Left kidney (tissue), 2 donors: ENCODE data around the gene DOK7. TPM values are rescaled to one million over a fixed set of nuclear protein-coding genes. Genes with fewer than 3 reads are reported as not detected.

Experiments used
- DNase-seq: peaks from one replicate; pipeline ENCODE4 v3.0.0-alpha.2; 2013
- polyA plus RNA-seq: library from polyadenylated mRNA; unstranded; fragments of 120-200 nt; gene quantifications from one replicate; pipeline ENCODE4 v1.2.1, GENCODE V29; 2013; ENCODE audit not compliant: insufficient read length

The DOK7 gene
- polyA plus RNA-seq, 1 donor = 1.5 TPM

DNA sequence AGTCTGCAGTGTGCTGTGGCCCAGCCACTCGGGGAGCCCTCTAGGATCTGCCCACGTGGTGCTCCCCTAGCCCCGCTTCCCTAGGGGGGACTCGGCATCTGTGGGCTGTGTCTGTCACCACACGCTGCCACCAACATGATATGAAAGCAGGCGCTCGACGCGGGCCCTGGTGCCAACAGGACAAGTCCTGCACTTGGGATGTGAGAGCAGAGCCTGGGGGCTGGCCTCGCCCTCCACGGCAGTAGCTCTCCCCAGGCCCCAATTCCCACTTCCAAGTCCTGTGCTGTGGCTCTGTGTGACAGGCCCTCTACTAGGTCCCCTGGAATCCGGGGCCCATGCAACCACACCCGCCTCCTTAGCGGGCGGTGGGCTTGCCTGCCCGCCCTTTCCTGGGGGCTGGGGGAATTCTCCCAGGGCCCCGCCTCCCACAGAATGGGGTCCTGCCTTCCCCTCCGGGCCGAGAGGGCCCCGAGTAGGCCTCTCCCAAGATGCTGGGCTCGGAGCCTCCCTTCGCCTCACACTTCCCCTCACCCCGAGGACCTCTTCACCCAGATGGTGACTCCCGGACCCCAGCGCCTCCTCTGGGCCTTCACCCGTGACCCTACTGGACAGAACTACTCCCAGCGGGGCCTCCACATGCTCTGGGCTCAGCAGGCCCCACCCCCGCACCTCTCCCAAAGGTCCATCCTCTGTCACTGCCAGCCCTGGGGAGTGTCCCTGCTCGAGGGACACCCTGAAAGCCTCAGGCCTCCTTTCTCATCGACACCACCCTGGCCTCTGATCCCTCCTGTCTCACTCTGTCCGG is 57.9 kb downstream of the DOK7 start:
- no peak for DNase-seq

DNA sequence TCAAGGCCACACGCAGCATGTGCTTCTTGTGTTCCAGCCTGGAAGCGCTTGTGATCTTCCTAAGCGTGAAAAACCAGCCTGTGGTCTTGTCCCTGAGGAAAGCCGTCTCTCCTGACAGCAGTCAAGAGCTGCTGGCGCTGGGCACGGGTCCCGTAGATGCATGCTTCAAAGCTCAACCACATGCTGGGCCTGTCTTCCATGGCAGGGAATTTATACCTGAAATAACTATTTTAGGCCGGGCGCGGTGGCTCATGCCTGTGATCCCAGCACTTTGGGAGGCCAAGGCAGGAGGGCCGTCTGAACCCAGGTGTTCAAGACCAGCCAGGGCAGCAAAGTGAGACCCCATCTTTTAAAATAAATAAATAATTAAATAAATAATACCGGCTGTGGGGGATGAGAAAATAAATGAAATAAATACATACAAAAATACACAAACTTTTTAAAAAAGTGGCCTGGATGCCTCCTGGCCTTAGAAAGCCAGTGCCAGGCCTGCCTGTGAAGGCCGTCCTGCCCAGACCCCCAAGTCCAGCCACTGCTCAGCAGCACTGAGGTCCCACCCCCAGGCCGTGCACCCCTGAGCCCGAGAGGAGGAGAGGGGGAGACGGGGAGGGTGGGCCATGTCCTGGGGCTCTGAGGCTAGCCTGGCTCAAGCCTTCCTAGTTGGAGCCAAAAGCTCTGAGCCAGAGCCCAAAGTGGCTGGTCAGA is 58.7 kb downstream of the DOK7 start:
- DNase-seq = no peak

DNA sequence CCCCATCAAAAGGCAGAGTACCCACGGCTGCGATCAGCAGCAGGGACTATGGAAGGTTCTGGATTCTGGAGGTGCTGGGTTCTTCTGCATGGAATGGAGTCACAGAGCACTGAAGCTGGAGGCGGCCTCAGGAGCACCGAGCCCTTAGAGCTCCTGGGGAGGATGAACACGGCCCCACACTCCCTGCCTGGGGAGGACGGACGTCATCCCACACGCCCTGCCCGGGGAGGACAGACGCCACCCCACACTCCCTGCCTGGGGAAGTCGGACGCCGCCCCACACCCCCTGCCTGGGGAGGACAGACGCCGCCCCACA is 59.2 kb downstream of the DOK7 start:
- no peak for DNase-seq

DNA sequence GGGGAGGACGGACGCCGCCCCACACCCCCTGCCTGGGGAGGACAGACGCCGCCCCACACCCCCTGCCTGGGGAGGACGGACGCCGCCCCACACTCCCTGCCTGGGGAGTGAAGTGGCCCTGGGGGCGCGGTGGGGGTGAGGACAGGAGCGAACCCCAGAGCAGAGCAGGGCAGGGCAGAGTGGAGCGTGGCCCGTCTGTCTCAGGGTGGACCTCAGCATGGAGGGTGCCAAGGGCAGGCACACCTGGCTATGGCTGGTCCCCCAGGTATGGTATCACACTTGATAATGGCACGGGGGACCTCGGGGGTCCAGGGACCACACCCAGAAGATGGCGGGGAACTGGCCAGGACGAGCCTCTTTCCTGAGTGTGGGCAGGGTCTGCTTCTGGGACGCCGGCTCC is 59.5 kb downstream of the DOK7 start:
- no peak for DNase-seq

DNA sequence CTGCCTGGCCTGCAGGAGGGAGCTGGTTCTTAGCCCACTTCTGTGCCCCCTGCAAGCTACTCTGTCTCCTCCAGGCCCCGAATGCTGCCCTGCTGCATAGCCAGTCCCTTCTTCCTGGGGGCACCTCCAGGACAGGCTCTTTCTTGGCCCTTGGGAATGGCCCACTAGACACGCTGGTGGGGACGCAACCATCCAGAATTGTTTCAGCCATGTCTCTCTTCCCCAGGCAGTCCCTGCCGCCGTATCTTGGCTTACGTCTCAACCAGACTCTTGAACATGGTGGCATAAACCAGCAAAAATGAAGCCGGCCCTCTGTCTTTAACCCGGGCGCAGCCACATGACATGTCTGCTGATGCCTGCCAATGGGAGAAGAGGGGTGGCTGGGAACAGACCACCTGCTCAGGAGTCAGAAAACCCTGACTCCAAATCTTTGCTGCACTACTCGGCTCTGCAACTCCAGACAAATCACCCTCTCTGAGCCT is 60.1 kb downstream of the DOK7 start:
- DNase-seq = no peak

DNA sequence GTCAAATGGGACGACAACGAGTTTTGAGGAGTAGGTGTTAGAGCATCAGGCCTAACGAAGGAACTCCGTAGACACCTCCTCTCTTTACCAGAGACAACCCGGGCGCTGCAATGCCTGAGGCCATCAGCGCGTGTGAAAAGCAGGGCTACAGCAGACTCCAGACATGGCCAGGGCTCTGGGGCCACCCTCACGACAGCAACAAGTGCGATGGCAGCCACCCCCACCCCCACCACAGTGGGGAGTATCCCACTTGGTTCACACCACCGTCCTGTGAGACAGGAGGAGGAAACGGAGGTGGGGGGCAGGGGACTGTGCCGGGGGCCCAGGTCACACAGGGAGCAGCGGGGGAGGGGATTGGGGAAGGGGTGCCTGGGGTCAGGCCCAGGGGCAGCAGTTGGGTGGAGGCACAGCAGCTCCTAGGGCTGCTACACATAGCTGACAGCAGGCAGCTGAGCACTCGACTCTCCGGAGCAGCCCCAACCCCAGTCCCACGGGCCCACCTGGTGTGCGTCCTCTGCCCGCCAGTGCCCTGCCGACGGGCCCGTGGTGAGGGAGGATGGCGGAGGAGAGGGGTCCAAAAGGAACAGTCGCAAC is 60.6 kb downstream of the DOK7 start:
- DNase-seq = no peak

DNA sequence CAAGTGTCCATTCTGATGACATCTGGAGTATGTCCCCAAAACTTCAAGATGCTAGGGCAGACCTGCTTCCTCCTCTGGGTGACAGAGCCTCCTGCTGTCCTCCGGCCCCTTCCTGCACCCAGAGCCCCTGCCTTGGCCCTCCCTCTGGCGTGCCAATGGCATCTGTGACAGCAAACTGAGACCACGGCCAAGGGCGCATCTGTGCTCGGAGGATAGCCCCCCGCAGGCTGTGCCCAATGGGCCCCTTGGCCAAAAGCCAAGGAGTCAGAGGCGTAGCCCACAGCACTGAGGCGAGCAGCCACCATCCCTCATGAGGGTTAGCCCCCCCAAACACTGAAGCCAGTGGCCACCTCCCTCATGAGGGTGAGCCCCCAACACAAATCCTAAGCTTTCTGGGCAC is 61.2 kb downstream of the DOK7 start:
- DNase-seq = no peak

DNA sequence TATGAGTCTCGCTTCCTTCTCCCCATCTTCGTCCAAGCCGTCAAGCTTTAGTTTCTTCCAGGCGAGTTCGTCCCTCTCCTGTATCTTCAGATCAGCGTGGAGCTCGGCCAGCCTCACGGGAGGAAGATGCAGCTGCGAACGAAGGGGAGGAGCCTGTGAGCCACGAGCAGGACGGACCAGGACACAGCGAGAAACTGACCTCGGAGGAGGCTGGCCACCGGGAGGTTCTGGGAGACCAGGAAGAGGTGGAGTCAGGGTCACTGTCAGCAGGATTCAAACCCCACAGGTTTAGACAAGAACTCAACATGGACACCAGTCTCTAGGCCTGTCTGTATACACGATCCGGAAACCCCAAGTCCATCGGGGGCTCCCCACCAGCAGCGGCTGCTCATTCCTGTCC is 61.8 kb downstream of the DOK7 start:
- no peak for DNase-seq

DNA sequence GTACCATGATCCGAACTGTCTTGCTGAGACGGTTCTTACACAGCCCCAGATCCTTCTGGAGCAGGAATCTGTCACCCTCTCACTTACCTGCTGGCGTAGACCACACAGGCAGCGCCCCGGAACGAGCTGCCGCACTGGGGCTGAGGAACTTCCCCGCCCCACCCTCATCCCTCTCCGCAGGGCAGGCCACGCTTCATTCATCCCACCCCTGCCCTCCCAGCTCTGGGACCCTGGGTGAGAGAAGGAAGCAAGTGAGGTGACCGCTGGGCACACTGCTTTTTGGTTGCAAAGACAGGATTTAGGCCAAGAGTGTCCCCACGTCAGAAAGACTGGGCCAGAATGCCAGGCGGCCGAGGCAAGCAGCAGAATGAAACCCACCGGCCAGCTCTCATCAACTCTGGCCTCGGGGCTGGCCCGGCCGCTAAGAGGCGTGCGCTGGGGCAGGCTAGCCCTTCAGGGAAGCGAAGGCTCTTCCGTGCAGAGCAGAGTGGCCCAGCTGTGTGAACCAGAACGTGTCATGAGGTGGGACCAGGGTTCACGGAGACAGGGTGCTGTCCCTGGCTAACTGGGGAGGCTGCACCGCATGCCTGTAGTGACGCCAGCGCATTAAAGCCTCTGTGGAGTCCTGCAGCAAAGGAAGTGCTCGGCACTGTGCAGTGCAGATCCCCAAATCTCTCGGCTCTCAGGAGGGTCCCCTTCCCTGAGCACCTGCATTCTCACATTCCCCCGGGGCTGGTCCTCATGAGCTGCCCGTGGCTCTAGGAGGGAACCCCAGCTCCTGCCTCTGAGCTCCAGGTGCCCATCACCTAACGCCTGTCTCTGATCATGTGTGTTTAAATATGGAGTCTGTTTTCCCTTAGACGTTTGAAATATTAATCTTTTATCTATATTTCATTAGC is 62.7 kb downstream of the DOK7 start:
- DNase-seq = no peak

DNA sequence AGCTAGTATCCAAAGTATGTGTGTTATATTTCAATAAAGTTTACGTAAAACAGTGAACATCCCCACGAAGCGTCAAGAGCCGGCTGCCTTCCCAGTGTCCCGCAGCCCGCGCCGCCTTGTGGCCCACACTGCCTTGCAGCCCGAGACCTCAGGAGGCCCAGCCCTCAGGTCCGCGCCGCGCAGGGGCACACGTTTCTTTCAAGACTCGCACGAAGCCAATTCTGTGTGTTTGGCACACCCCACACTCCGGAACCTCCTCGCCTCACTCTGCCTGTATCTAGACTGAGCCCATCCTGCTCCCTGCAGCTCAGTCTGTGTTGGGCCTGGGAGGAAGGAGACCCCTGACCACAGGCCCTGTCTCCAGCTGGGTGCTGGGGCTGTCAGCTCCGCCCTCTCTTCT is 63.4 kb downstream of the DOK7 start:
- DNase-seq = no peak

DNA sequence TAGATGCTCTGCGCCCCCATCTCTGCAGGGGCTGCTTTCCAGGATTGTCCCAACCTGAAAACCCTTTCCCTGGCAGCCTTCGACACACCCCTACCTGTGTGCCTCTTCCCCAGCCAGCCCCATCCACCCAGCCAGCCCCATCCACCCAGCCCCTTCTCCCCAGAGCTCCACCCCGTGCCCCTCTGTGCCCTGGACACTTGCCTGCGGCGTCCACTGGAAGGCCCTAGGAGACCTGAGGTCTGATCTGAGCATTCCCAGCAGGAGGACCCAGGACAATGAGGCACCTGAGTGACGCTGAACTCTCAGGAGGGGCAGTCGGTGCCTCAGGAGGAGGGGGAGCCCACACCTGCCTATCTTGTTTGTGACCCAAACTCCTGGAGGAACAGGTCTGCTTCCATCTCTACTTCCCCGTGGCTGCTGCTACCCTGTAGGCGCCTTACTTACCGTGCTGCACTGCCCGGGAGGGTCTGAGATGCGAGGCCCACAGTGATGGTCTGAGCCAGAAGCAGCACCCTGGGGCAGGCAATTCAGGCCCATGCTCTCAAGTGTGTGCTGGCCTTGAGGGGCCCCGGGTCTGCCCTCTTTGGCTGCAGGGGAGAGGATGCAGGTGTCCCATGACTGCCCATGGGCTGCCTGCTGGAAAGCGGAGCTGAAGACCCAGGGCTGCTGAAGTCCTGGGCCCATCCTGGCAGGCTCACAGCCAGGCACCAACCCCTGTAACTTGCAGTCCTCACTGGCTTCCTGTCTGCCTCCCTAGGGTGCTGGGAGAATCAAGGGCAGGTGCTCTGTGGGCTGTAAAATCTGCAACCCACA is 64.2 kb downstream of the DOK7 start:
- no peak for DNase-seq

DNA sequence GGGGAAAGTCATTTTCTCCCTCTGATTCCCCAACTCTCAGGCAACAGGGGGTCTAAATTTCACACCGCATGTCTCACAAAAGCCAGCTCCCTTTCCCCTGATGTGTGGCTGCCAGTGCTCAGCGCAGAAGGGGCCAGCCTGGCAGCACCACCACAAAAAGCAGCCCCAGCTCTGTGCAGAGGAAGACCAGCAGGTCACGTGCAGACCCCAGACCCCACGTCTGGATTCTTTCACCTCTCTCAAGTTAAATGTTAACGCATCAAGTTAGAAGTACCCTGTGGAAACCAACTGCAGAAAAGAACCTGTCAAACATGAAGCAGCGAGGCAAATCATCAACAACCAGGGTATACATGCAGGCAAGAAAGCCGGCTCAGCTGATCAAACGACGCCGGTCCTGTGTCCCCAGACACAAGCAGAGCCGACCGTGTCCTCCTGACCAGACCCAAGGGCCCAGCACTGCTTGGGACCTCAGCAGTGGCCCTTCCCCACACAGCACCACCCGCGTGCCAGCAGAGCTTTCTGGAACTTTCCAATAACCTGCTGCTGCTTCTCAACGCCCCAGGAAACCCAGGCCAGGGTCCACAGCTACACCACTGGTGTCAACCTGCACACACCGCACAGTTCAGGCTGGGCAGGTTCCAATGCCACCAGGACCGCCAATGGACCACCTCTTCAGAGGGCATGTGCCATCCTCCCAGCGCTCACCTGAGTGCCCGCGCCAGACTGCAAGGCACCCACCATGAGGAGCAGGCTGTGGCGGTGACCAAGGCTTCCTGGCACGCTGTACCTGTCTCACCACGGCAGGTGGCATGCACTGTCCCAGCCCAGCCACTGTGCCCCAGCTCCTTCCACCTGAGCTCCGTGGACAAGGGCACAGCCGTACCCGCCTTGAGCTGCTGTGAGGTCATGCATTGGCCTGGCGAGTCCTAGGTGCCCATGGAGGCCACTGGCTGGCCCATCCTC is 65.1 kb downstream of the DOK7 start:
- no peak for DNase-seq

DNA sequence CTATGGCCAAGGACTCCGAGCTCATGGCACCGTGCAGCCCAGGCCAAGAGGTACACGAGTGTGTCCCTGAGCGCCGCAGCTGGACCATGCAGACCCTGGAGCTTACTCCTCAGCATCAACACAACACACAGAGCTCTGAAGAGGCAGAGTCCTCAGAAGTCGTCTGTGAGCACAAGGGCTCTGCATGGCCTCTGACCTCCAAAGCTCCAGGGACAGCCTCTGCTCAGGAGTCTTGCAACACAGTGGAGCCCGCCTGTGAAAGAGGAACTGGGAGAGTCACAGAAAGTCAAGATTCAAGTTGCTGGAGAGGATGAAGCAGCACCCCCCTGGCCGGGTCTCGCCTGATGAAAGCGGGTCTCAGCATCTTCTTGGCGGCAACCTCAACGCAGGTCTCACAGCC is 66.3 kb downstream of the DOK7 start:
- DNase-seq = no peak

DNA sequence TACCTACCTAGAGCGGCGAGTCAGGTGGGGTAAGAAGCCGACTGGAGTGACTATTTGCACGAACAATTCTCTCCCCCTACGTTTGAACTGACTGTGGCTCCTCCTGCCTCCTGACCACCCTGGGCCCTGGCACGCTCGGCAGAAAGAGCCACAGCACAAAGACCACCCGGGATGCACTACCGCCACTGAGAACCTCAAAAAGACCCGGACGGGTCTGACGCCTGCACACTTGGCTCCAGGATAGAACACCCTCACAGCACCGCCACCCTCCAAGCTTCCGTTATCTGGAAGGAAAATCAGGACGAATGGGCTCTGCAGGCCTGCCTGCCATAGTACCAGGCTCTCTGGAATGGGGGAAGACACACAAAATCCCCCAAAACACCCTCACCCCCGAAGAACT is 66.9 kb downstream of the DOK7 start:
- no peak for DNase-seq

DNA sequence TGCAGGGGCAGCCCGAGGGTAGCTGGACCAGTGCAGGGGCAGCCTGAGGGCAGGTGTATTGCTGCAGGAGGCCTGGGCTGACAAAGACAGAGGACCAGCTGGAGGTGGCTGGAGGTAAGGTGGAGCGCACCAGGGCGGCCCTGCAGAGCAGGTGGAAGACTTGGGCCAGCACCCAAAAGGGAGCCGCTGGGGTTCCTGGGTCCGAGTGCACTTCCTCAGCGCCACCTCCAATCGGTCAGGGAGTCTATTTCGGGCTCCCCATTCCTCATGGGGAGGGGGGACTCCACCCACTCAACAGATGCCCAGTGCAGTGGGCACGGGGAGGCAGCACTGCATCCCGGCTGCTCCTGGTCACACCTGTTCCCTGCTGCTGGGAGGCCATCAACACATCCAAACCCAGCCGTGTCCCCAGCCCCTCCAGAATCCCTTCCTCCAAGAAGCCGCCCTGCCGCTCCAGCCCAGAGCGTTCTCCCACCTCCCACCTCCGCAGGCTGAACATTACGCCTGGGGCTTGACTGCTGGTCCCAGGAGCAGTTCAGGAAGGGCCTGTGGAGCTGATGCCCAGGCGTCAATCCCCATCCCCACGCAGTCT is 67.7 kb downstream of the DOK7 start:
- no peak for DNase-seq

DNA sequence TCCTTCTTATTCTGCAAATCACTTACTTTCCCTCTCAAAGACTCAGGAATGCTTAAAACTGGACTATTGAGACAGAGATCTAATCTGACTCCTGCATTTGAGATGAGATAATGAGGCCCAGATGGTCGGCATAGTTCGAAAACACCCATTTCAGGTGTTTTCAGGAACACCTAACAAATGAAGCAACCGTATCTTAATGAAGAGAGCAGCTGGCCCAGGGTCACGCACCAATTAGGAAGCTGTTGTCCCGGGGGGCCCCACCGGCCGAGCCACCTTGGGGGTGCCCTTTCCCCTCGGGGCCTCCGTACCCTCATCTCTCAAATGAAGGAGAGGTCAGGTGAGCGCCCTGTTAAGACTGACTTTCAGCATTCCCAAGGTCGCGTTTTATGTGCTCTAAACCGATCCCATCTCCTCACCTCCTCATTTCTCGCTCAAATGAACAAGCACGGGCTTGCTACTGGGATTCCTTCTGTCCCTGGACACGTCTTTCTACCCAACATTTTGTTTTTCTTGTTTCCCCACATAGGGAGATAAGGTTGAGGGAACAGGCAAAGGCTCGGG is 68.3 kb downstream of the DOK7 start:
- no peak for DNase-seq

DNA sequence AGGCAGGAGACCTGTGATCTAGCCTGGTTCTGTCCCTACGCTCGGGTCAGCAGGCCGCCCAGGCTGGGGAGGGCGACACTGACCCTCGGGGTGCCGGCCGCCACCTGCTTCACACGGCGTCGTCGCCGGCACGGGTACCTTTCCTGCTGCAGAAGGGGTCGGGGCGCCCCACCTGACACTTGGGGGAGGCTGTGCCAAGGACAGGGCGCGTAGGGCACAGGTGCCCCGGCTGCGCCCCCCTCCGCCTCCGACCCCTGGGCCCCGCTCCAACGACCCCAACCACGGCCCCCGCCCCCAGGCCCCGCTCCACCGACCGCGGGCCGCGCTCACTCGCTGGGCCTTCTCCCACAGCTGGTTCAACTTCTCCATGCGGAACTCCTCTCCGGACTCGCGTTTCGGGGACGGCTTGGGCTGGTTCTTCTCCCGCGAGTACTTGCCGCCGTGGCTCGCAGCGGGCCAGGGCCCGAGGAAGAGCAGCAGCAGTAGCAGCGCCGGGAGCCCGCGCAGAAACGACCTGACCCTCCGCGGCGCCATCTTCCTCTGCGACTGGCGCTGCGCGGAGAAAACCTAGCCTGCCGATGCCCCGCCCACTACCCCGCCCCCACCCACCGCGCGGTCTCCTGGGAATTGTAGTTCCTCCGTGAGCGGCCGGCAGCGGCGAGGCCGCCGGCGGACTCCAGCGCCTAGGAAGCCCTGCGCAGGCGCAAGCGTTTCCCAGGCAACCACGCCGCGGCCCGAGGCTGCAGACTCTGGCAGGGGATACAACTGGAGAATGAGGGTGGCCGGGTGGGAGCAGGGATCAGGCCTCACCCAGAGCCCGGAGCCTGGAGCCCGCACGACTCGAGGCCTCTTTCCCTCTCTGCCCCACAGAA is 69.0 kb downstream of the DOK7 start, which contains the start of gene LRPAP1:
LRPAP1 (minus strand) TSS at position 544 of the 872 bp plus-strand sequence; CDS start at position 534, 10 bp downstream.
- peak; percentile 93 for DNase-seq

DNA sequence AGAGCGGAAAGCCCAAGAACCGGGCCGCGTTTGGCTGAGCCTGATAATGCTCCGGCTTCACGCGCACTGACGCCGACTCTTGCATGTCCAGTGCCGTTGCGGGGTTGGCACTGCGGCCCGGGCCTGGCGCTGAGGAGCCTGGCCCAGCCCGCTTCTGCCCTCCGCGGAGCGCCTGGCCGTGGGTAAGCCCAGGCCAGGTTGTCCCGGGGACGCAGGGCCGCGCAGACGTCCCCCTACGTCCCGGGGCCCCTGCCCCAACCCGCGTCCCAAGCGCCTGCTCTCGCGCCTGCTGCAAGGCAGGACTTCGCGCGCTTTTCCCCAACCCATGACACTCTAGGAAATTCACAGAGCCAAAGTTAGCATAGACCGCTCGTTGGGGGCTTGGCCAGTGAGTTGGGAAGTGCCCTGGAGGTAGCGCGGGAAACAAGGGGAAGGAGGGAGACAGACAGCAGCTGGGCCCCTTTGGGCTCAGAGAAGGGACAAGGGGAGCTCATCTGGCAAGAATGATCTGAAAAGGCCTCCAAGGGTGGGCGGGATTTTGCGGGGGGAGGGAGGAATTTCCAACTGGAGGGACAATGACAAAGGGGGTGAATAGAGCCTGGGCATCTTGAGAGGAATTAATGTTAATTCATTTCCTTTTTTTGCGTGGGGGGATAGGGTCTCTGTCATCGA is 69.8 kb downstream of the DOK7 start:
- DNase-seq = no peak
